H1 (cell line): ENCODE measurements around the gene TDRD3. TPM values are rescaled to one million over a fixed set of nuclear protein-coding genes. Genes with fewer than 3 reads are reported as not detected.
A peak's percentile ranks its signal among the peaks of the same experiment; 100 is the strongest.

ENCODE experiments used
- CTCF ChIA-PET: fragments of 300-600 bp; sonication (Branson Sonifier 250); formaldehyde crosslinking; loops from one replicate; lab custom pipeline; 2021; ENCODE audit not compliant: partially characterized antibody; lab: Charles Lee
- POLR2A ChIA-PET: fragments of 300-600 bp; sonication (Branson Sonifier 250); formaldehyde crosslinking; loops from one replicate; lab custom pipeline; 2021; ENCODE audit warnings: inconsistent platforms; ENCODE audit not compliant: partially characterized antibody; lab: Charles Lee
- DNase-seq, 2 experiments: peaks; one replicate each; pipeline versions ENCODE4 v3.0.0 to v3.0.0-alpha.2; 2010 to 2022; ENCODE audit warnings: low spot score in 2 of 2, low read depth in 1 of 2, mixed read lengths in 1 of 2
- FAIRE-seq: peaks from 2 replicates; lab custom pipeline; 2011; peaks lifted over from hg19 to GRCh38; lab: Jason Lieb, UNC
- H2AFZ ChIP-seq: 2 replicates; pipeline ENCODE4 v1.8.1; 2012; ENCODE audit warnings: low read length, inconsistent platforms
- H2AK5ac ChIP-seq: 2 replicates; pipeline ENCODE4 v1.6.1; 2013; ENCODE audit warnings: low read depth, low read length
- H2BK120ac ChIP-seq: replicated peaks from 2 replicates; pipeline ENCODE3; 2013; ENCODE audit warnings: low read depth, low read length, inconsistent platforms
- H2BK12ac ChIP-seq: 2 replicates; pipeline ENCODE4 v1.6.1; 2013; ENCODE audit warnings: low read depth, low read length
- H2BK15ac ChIP-seq: 2 replicates; pipeline ENCODE4 v1.6.1; 2013; ENCODE audit warnings: low read length
- H2BK20ac ChIP-seq: 2 replicates; pipeline ENCODE4 v1.6.1; 2013; ENCODE audit warnings: low read length
- H2BK5ac ChIP-seq: 2 replicates; pipeline ENCODE4 v1.6.1; 2013; ENCODE audit warnings: low read depth, low read length
- H3K14ac ChIP-seq: 2 replicates; pipeline ENCODE4 v1.6.1; 2013; ENCODE audit warnings: inconsistent platforms; ENCODE audit not compliant: insufficient read length
- H3K18ac ChIP-seq: 2 replicates; pipeline ENCODE4 v1.6.1; 2013; ENCODE audit warnings: low read length; ENCODE audit errors: extremely low read depth
- H3K23ac ChIP-seq: 2 replicates; pipeline ENCODE4 v1.6.1; 2013; ENCODE audit warnings: inconsistent platforms; ENCODE audit not compliant: insufficient read length
- H3K23me2 ChIP-seq: 2 replicates; pipeline ENCODE4 v1.6.1; 2013; ENCODE audit warnings: low read depth, low read length
- H3K27ac ChIP-seq: 2 replicates; pipeline ENCODE4 v1.6.1; 2011; ENCODE audit warnings: low read depth, low read length, inconsistent platforms
- H3K27me3 ChIP-seq, 4 experiments: replicated peaks in 1 of 4; 1 replicate in 1 of 4; 2 replicates in 3 of 4; pipeline versions ENCODE4 v1.6.1 to v1.8.1; 2011 to 2013; ENCODE audit warnings: low read length in 3 of 4, mild to moderate bottlenecking in 3 of 4, inconsistent platforms in 2 of 4, mixed read lengths in 2 of 4, moderate library complexity in 1 of 4; ENCODE audit not compliant: control insufficient read depth in 3 of 4, insufficient read depth in 3 of 4; ENCODE audit errors: extremely low read depth in 1 of 4
- H3K36me3 ChIP-seq, 4 experiments: 2 replicates each; pipeline versions ENCODE4 v1.6.1 to v1.8.1; 2011 to 2013; ENCODE audit warnings: mild to moderate bottlenecking in 4 of 4, low read length in 3 of 4, moderate library complexity in 2 of 4, control low read depth in 1 of 4, inconsistent platforms in 1 of 4; ENCODE audit not compliant: insufficient read depth in 4 of 4, control insufficient read depth in 2 of 4
- H3K4ac ChIP-seq: replicated peaks from 2 replicates; pipeline ENCODE3; 2013; ENCODE audit warnings: low read length, low read depth, mixed read lengths, inconsistent platforms; ENCODE audit not compliant: insufficient read length
- H3K4me1 ChIP-seq, 4 experiments: replicated peaks in 1 of 4; 1 replicate in 1 of 4; 2 replicates in 3 of 4; pipeline versions ENCODE4 v1.6.1 to v1.8.1; 2011 to 2013; ENCODE audit warnings: low read length in 3 of 4, inconsistent platforms in 2 of 4, mixed read lengths in 1 of 4; ENCODE audit not compliant: insufficient read depth in 4 of 4, control insufficient read depth in 3 of 4
- H3K4me2 ChIP-seq, 2 experiments: 2 replicates each; pipeline versions ENCODE4 v1.6.1 to v1.8.1; 2011 to 2013; ENCODE audit warnings: low read depth in 2 of 2, low read length in 2 of 2, control low read depth in 1 of 2, inconsistent platforms in 1 of 2, mild to moderate bottlenecking in 1 of 2; ENCODE audit not compliant: insufficient read depth in 1 of 2
- H3K4me3 ChIP-seq, 4 experiments: fragments of 200-600, 300-600 bp in 1 of 4; sonication (generic), shearing (Covaris generic), sonication (Bioruptor Twin) in 1 of 4; 2 replicates each; pipeline versions ENCODE4 v1.5.1 to v1.8.1; 2011 to 2016; ENCODE audit warnings: low read length in 4 of 4, low read depth in 3 of 4, control low read depth in 2 of 4, inconsistent platforms in 2 of 4, mild to moderate bottlenecking in 2 of 4, mixed read lengths in 1 of 4, moderate library complexity in 1 of 4; ENCODE audit not compliant: insufficient read depth in 2 of 4; ENCODE audit errors: extremely low read depth in 1 of 4
- H3K56ac ChIP-seq: replicated peaks from 2 replicates; pipeline ENCODE3; 2013; ENCODE audit warnings: low read depth, mild to moderate bottlenecking, mixed read lengths, low read length, inconsistent platforms; ENCODE audit not compliant: insufficient read length
- H3K79me1 ChIP-seq: 2 replicates; pipeline ENCODE4 v1.6.1; 2013; ENCODE audit warnings: low read depth, low read length, control low read depth
- H3K79me2 ChIP-seq, 2 experiments: 2 replicates each; pipeline versions ENCODE4 v1.6.1 to v1.8.1; 2012 to 2013; ENCODE audit warnings: low read length in 2 of 2, mild to moderate bottlenecking in 2 of 2, inconsistent platforms in 1 of 2; ENCODE audit not compliant: insufficient read depth in 2 of 2, control insufficient read depth in 1 of 2
- H3K9ac ChIP-seq, 4 experiments: replicated peaks in 1 of 4; 1 replicate in 1 of 4; 2 replicates in 3 of 4; pipeline versions ENCODE4 v1.6.1 to v1.8.1; 2011 to 2013; ENCODE audit warnings: low read depth in 3 of 4, low read length in 3 of 4, control low read depth in 2 of 4, mild to moderate bottlenecking in 2 of 4, moderate library complexity in 2 of 4, inconsistent platforms in 1 of 4; ENCODE audit errors: extremely low read depth in 1 of 4
- H3K9me3 ChIP-seq, 2 experiments: 2 replicates each; pipeline versions ENCODE4 v1.6.1 to v1.8.1; 2012 to 2013; ENCODE audit warnings: mild to moderate bottlenecking in 2 of 2, moderate library complexity in 2 of 2, control low read depth in 1 of 2, inconsistent platforms in 1 of 2, low read depth in 1 of 2, low read length in 1 of 2, mixed read lengths in 1 of 2; ENCODE audit not compliant: insufficient read depth in 2 of 2
- H4K20me1 ChIP-seq, 2 experiments: replicated peaks in 1 of 2; 2 replicates each; pipeline versions ENCODE3 to v1.8.1; 2011 to 2013; ENCODE audit warnings: inconsistent platforms in 2 of 2, low read length in 2 of 2, mild to moderate bottlenecking in 1 of 2; ENCODE audit not compliant: insufficient read depth in 2 of 2, control insufficient read depth in 1 of 2
- H4K5ac ChIP-seq: 2 replicates; pipeline ENCODE4 v1.6.1; 2013; ENCODE audit warnings: low read length, low read depth, mixed read lengths, inconsistent platforms; ENCODE audit not compliant: insufficient read length
- H4K8ac ChIP-seq: 2 replicates; pipeline ENCODE4 v1.8.0; 2013; ENCODE audit warnings: mild to moderate bottlenecking, moderate library complexity, low read length, inconsistent platforms; ENCODE audit not compliant: insufficient read depth; ENCODE audit errors: extremely low read depth
- H4K91ac ChIP-seq: replicated peaks from 2 replicates; pipeline ENCODE3; 2013; ENCODE audit warnings: low read length, mixed read lengths, inconsistent platforms; ENCODE audit not compliant: insufficient read length
- POLR2A ChIP-seq, 2 experiments: IDR thresholded peaks; 1 replicate in 1 of 2; 2 replicates in 1 of 2; pipeline ENCODE4 v1.6.1; 2011; ENCODE audit warnings: low read depth in 2 of 2, low read length in 2 of 2, mild to moderate bottlenecking in 2 of 2; ENCODE audit errors: control extremely low read depth in 1 of 2
- WGBS, 2 experiments: shearing (Covaris generic) in 1 of 2; methylation state at CpG; one replicate each; pipeline versions ENCODE4 v1.1.6 to v1.1.7; 2013 to 2015; ENCODE audit warnings: low lambda C conversion rate in 2 of 2, mixed read lengths in 2 of 2, inconsistent platforms in 1 of 2, low coverage in 1 of 2, missing lambda C conversion rate in 1 of 2; ENCODE audit not compliant: insufficient replicate concordance in 2 of 2, insufficient coverage in 1 of 2, insufficient read length in 1 of 2; ENCODE audit errors: extremely low coverage in 1 of 2, missing lambda C conversion rate in 1 of 2; 5-methylcytosine and 5-hydroxymethylcytosine counted together
- polyA plus RNA-seq, 7 experiments: library from polyadenylated mRNA; depleted of rRNA in 3 of 7; stranded (reverse) in 5 of 7; unstranded in 2 of 7; fragments of >200 nt in 5 of 7; fragments of 200-250 nt in 2 of 7; gene quantifications; 1 replicate in 5 of 7; 2 replicates in 1 of 7; 4 replicates in 1 of 7; pipeline versions ENCODE4 v1.2.1 to v1.2.3, GENCODE V29; 2011 to 2013; ENCODE audit warnings: missing spikeins in 2 of 7, mixed read lengths in 2 of 7
- total RNA-seq: library from RNA; stranded (reverse); fragmentation: NEBNext Ultra II Directional; extraction: Animal tissue kit (Norgen Biotek cat#: 25700); gene quantifications from 2 replicates; pipeline ENCODE4 v1.2.1, GENCODE V29; 2021
- TF ChIP-seq, protein P1 (sequence below): IDR thresholded peaks from 2 replicates; pipeline ENCODE4 v1.6.1; 2012; ENCODE audit warnings: inconsistent platforms

Gene TDRD3
- total and polyA plus RNA-seq, 2 of the 8 experiments (the other 6 are each of a cell fraction or from before 2014, with no cell fraction given), result 2.5 to 14.7 TPM

DNA sequence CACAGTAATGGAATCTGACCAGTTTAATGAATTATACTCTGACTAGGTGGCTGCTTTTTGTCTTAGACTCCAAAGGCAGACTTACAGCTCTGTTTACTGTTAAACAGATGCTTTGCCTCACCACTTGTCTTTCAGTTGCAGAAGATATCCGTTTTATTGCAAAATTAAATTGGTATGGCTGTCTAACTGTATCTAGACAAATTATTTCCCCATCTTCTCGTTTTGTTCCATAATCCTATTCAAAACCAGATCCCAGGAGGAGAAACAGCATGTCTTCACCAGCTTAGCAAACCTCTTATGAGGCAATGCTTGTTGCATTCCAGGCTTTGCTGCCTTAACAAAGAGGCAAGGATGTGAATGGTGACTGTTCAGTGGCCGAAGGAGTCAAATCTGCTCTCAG is 215.6 kb downstream of the TDRD3 start:
- no peak overlapping the region for H3K23ac ChIP-seq
- WGBS, 2 experiments, result 92% methylated on average over 3 of the region's 3 CpGs; no CpG with 5 or more reads in 1 of the 2 experiments

More for the DNA sequence above, 215.6 kb downstream of the TDRD3 start:
- no peak overlapping the region for H3K27ac ChIP-seq
- H3K79me2 ChIP-seq, result no peaks in the 10 kb centered on the region
- H4K8ac ChIP-seq, result no peak overlapping the region
- H3K4ac ChIP-seq, result no peak overlapping the region
- DNase-seq (no peak), FAIRE-seq (no peak)
- no peaks in the 10 kb centered on the region for H3K27me3 ChIP-seq
- CTCF ChIA-PET, result interaction anchor here (0.8 to 3.9 kb wide), 12 partner anchors 11 to 164 kb away, joined by 3 to 29 read pairs (median 3); no protein-coding TSS in a partner anchor
- no peak overlapping the region for H2BK120ac ChIP-seq
- H2BK20ac ChIP-seq, result no peak overlapping the region
- peaks cover 0 to under 1% (median 0%) of the 10 kb centered on the region in 4 experiments; a peak in 2 of 7 replicates for H3K4me1 ChIP-seq
- H3K23me2 ChIP-seq, result no peaks in the 10 kb centered on the region
- no peaks in the 10 kb centered on the region for H3K9me3 ChIP-seq
- no peak overlapping the region for H2AK5ac ChIP-seq
- no peak overlapping the region for H3K14ac ChIP-seq
- no peak overlapping the region for H3K4me3 ChIP-seq
- no peak overlapping the region for H3K56ac ChIP-seq
- no peak for TF ChIP-seq POLR2A (IDR thresholded peaks at IDR 0.05; ENCODE audit: control extremely low read depth in 1 of 2, low read depth in 2 of 2, low read length in 2 of 2)
- TF ChIP-seq, protein P1, sequence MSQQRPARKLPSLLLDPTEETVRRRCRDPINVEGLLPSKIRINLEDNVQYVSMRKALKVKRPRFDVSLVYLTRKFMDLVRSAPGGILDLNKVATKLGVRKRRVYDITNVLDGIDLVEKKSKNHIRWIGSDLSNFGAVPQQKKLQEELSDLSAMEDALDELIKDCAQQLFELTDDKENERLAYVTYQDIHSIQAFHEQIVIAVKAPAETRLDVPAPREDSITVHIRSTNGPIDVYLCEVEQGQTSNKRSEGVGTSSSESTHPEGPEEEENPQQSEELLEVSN, result no peak
- peak overlapping the region; percentile 81; the same call in 1 of the 2 replicates for H2AFZ ChIP-seq
- H2BK12ac ChIP-seq, result no peak overlapping the region
- no peak overlapping the region for H4K5ac ChIP-seq
- no peak overlapping the region for H3K9ac ChIP-seq
- no peak overlapping the region for H3K4me2 ChIP-seq
- no peaks in the 10 kb centered on the region for H3K79me1 ChIP-seq
- H4K91ac ChIP-seq, result no peak overlapping the region
- H2BK5ac ChIP-seq, result no peak overlapping the region
- POLR2A ChIA-PET, result no interaction called here
- no peak overlapping the region for H3K18ac ChIP-seq
- H3K36me3 ChIP-seq, result no peaks in the 10 kb centered on the region
- no peaks in the 10 kb centered on the region for H4K20me1 ChIP-seq
- no peak overlapping the region for H2BK15ac ChIP-seq
